ENCODE results near the gene GNG5. TPM values are rescaled to one million over a fixed set of nuclear protein-coding genes. Genes with fewer than 3 reads are reported as not detected.

GNG5 gene
- total RNA-seq, 1 experiment from 2014 or later = 193 TPM

GRCh38 chr1:84539972-84540371 lies 33.6 kb upstream of the GNG5 start:
- TF ChIP-seq POLR2AphosphoS5 (IDR thresholded peaks at IDR 0.05; ENCODE audit: low read depth, low read length) (no peak), YY1 (IDR thresholded peaks at IDR 0.05; ENCODE audit: extremely low read depth, insufficient replicate concordance, low read depth, low read length) (no peak), ZBTB33 (IDR thresholded peaks at IDR 0.05; ENCODE audit: extremely low read depth, insufficient replicate concordance, low read length) (no peak)
- RAD21 ChIA-PET (ENCODE audit: low non-redundant PET in 1 of 2, low total read pairs in 2 of 2, uncharacterized antibody in 2 of 2, unreplicated experiment in 2 of 2) = interaction anchor here in 1 of 2 experiments (0.9 kb wide), 1 partner anchor 398 kb away, joined by 3 read pairs; no protein-coding TSS in a partner anchor
- Histone ChIP-seq H3K27me3 (ENCODE audit: insufficient read depth, low read length) (no peaks in the 10 kb centered on the region), H3K4me2 (ENCODE audit: low read length) (no peak overlapping the region), H3K27ac (ENCODE audit: low read depth, low read length) (no peak overlapping the region), H2AFZ (ENCODE audit: low read depth, low read length, poor library complexity, severe bottlenecking) (no peak overlapping the region), H3K9me2 (ENCODE audit: insufficient read depth) (no peaks in the 10 kb centered on the region), H4K20me1 (ENCODE audit: insufficient read depth) (no peaks in the 10 kb centered on the region), H3K4me1 (ENCODE audit: control insufficient read depth in 1 of 2, insufficient read depth in 2 of 2, low read length in 2 of 2) (peaks cover 0 to 2% of the 10 kb centered on the region in 2 experiments; a peak in 1 of 4 replicates), H3K79me2 (ENCODE audit: insufficient read depth, low read length) (no peaks in the 10 kb centered on the region), H3K9ac (ENCODE audit: low read length) (no peak overlapping the region), H3K4me3 (replicated peaks in 1 of 2; ENCODE audit: low read depth in 1 of 2, low read length in 2 of 2) (no peak overlapping the region), H3K9me3 (ENCODE audit: control insufficient read depth in 1 of 2, insufficient read depth in 1 of 2, low read depth in 1 of 2, low read length in 2 of 2) (no peaks in the 10 kb centered on the region), H3K36me3 (ENCODE audit: control insufficient read depth in 1 of 2, insufficient read depth in 2 of 2, low read length in 2 of 2) (no peaks in the 10 kb centered on the region)
- CTCF ChIA-PET = interaction anchor here (1.2 kb wide), 1 partner anchor 97 kb away, joined by 3 read pairs; no protein-coding TSS in a partner anchor
- POLR2A ChIA-PET = interaction anchor here (1.3 kb wide), 1 partner anchor 34 kb away, joined by 3 read pairs; the partner anchor contains the start of gene SPATA1
- intact Hi-C loops (cut with micrococcal nuclease) = loop anchor here (2.0 to 5.0 kb wide), 2 partner anchors 98 to 399 kb away; no protein-coding TSS in a partner anchor
- DNase-seq (ENCODE audit: low read depth, low spot score) (no peak), ATAC-seq (no peak)
- no TSS peak for BruUV-seq (replicated peaks)

- CTCF ChIA-PET = no interaction called here
- Histone ChIP-seq H3K4me2 (ENCODE audit: low read length) (no peak overlapping the region), H3K79me2 (ENCODE audit: insufficient read depth, low read length) (no peaks in the 10 kb centered on the region), H2AFZ (ENCODE audit: low read depth, low read length, poor library complexity, severe bottlenecking) (no peak overlapping the region), H3K9me3 (ENCODE audit: control insufficient read depth in 1 of 2, insufficient read depth in 1 of 2, low read depth in 1 of 2, low read length in 2 of 2) (no peaks in the 10 kb centered on the region), H3K9ac (ENCODE audit: low read length) (no peak overlapping the region), H4K20me1 (ENCODE audit: insufficient read depth) (no peaks in the 10 kb centered on the region), H3K4me3 (replicated peaks in 1 of 2; ENCODE audit: low read depth in 1 of 2, low read length in 2 of 2) (no peak overlapping the region), H3K27ac (ENCODE audit: low read depth, low read length) (no peak overlapping the region), H3K36me3 (ENCODE audit: control insufficient read depth in 1 of 2, insufficient read depth in 2 of 2, low read length in 2 of 2) (no peaks in the 10 kb centered on the region), H3K9me2 (ENCODE audit: insufficient read depth) (no peaks in the 10 kb centered on the region), H3K4me1 (ENCODE audit: control insufficient read depth in 1 of 2, insufficient read depth in 2 of 2, low read length in 2 of 2) (peaks cover 0 to 2% of the 10 kb centered on the region in 2 experiments; a peak in 1 of 4 replicates), H3K27me3 (ENCODE audit: insufficient read depth, low read length) (no peaks in the 10 kb centered on the region)
- no peak for ATAC-seq
- POLR2A ChIA-PET = no interaction called here
- no peak for DNase-seq (ENCODE audit: low read depth, low spot score)
- RAD21 ChIA-PET (ENCODE audit: low non-redundant PET in 1 of 2, low total read pairs in 2 of 2, uncharacterized antibody in 2 of 2, unreplicated experiment in 2 of 2) = no interaction called here
- intact Hi-C loops (cut with micrococcal nuclease) = no loop called here
- BruUV-seq (replicated peaks) = no TSS peak
- no peak for TF ChIP-seq ZFX (IDR thresholded peaks at IDR 0.05)
- no peak for TF ChIP-seq POLR2A (IDR thresholded peaks at IDR 0.05; ENCODE audit: borderline replicate concordance, extremely low read depth, insufficient read depth, insufficient read length)
- TF ChIP-seq, protein P1, sequence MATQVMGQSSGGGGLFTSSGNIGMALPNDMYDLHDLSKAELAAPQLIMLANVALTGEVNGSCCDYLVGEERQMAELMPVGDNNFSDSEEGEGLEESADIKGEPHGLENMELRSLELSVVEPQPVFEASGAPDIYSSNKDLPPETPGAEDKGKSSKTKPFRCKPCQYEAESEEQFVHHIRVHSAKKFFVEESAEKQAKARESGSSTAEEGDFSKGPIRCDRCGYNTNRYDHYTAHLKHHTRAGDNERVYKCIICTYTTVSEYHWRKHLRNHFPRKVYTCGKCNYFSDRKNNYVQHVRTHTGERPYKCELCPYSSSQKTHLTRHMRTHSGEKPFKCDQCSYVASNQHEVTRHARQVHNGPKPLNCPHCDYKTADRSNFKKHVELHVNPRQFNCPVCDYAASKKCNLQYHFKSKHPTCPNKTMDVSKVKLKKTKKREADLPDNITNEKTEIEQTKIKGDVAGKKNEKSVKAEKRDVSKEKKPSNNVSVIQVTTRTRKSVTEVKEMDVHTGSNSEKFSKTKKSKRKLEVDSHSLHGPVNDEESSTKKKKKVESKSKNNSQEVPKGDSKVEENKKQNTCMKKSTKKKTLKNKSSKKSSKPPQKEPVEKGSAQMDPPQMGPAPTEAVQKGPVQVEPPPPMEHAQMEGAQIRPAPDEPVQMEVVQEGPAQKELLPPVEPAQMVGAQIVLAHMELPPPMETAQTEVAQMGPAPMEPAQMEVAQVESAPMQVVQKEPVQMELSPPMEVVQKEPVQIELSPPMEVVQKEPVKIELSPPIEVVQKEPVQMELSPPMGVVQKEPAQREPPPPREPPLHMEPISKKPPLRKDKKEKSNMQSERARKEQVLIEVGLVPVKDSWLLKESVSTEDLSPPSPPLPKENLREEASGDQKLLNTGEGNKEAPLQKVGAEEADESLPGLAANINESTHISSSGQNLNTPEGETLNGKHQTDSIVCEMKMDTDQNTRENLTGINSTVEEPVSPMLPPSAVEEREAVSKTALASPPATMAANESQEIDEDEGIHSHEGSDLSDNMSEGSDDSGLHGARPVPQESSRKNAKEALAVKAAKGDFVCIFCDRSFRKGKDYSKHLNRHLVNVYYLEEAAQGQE (IDR thresholded peaks at IDR 0.05; ENCODE audit: low read depth) = no peak
- TF ChIP-seq SRF (IDR thresholded peaks at IDR 0.05; ENCODE audit: low read depth) = no peak
- no peak for TF ChIP-seq ZBTB33 (IDR thresholded peaks at IDR 0.05; ENCODE audit: extremely low read depth, insufficient replicate concordance, low read length)
- TF ChIP-seq TCF7L2 (IDR thresholded peaks at IDR 0.05; ENCODE audit: borderline replicate concordance, extremely low read depth, insufficient read depth, insufficient read length) = no peak
- TF ChIP-seq, protein P2, sequence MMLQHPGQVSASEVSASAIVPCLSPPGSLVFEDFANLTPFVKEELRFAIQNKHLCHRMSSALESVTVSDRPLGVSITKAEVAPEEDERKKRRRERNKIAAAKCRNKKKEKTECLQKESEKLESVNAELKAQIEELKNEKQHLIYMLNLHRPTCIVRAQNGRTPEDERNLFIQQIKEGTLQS (IDR thresholded peaks at IDR 0.05) = no peak
- TF ChIP-seq EZH2 (IDR thresholded peaks at IDR 0.05) = no peak
- TF ChIP-seq FOSL1 (IDR thresholded peaks at IDR 0.05; ENCODE audit: low read depth) = no peak
- TF ChIP-seq EGR1 (IDR thresholded peaks at IDR 0.05; ENCODE audit: low read depth) = no peak
These were observed 32.2 kb upstream of the GNG5 start for GRCh38 chr1:84538599-84538998.
